Chondrocyte (in vitro differentiated cells): ENCODE measurements around the gene PPFIA3. TPM values are rescaled to one million over a fixed set of nuclear protein-coding genes. Genes with fewer than 3 reads are reported as not detected.
"Not testable (repeated sequence)": the region's sequence is repeated elsewhere in the genome, so short reads cannot be mapped to it uniquely, and the experiment has no call there.

ENCODE experiments used
- DNase-seq: peaks from one replicate; pipeline ENCODE4 v3.0.0; 2021; ENCODE audit warnings: mixed read lengths, low spot score
- H3K27ac Mint-ChIP-seq: one replicate; pipeline ENCODE4 v1.8.0; 2021; ENCODE audit warnings: mild to moderate bottlenecking, moderate library complexity, mixed read lengths; ENCODE audit not compliant: unreplicated experiment
- H3K27me3 Mint-ChIP-seq: 2 replicates; pipeline ENCODE4 v1.8.0; 2021; ENCODE audit warnings: low read depth, mixed read lengths
- H3K36me3 Mint-ChIP-seq: 2 replicates; pipeline ENCODE4 v1.8.0; 2021; ENCODE audit warnings: low read depth, mixed read lengths
- H3K4me1 Mint-ChIP-seq: 2 replicates; pipeline ENCODE4 v1.8.0; 2021; ENCODE audit warnings: low read depth, mild to moderate bottlenecking, mixed read lengths
- H3K4me3 Mint-ChIP-seq: one replicate; pipeline ENCODE4 v1.8.0; 2021; ENCODE audit warnings: mild to moderate bottlenecking, moderate library complexity, mixed read lengths; ENCODE audit not compliant: unreplicated experiment
- H3K9me3 Mint-ChIP-seq: 2 replicates; pipeline ENCODE4 v1.8.0; 2021; ENCODE audit warnings: low read depth, mixed read lengths
- CTCF ChIP-seq: fragments of 200-600 bp; sonication (generic); IDR thresholded peaks from 2 replicates; pipeline ENCODE4 v1.5.0; 2021; ENCODE audit warnings: antibody characterized with exemption, mild to moderate bottlenecking, moderate library complexity
- total RNA-seq: library from RNA; stranded (reverse); gene quantifications from 3 replicates; pipeline ENCODE4 v1.2.1, GENCODE V29; 2021

Gene PPFIA3
- total RNA-seq, 1 donor from 2014 or later: 13.9 TPM

- Mint-ChIP-seq H3K4me1 (peaks cover 7% of the 10 kb centered on the region), H3K27ac (peak overlapping the region; percentile 58), H3K4me3 (no peak overlapping the region), H3K9me3 (no peaks in the 10 kb centered on the region), H3K27me3 (no peaks in the 10 kb centered on the region), H3K36me3 (peaks cover 8% of the 10 kb centered on the region)
- DNase-seq: no peak
- TF ChIP-seq CTCF: no peak
Measured at GRCh38 chr19:49165865-49166301, 46.5 kb downstream of the PPFIA3 start.

- no peaks in the 10 kb centered on the region for H3K9me3 Mint-ChIP-seq
- H3K27me3 Mint-ChIP-seq: no peaks in the 10 kb centered on the region
- peaks cover 14% of the 10 kb centered on the region for H3K36me3 Mint-ChIP-seq
- H3K27ac Mint-ChIP-seq: no peak overlapping the region
- no peak overlapping the region for H3K4me3 Mint-ChIP-seq
- peaks cover 7% of the 10 kb centered on the region for H3K4me1 Mint-ChIP-seq
- no peak for TF ChIP-seq CTCF
- DNase-seq: no peak
Measured at GRCh38 chr19:49167857-49168409, 48.6 kb downstream of the PPFIA3 start.

GRCh38 chr19:49168421-49168820 is 49.1 kb downstream of the PPFIA3 start:
- Mint-ChIP-seq H3K27me3 (no peaks in the 10 kb centered on the region), H3K9me3 (no peaks in the 10 kb centered on the region), H3K4me1 (peaks cover 7% of the 10 kb centered on the region), H3K27ac (no peak overlapping the region), H3K36me3 (peaks cover 14% of the 10 kb centered on the region), H3K4me3 (no peak overlapping the region)
- DNase-seq: no peak
- TF ChIP-seq CTCF: no peak

GRCh38 chr19:49173198-49173597 is 53.9 kb downstream of the PPFIA3 start:
- no peaks in the 10 kb centered on the region for H3K9me3 Mint-ChIP-seq

GRCh38 chr19:49180659-49181058 is 61.3 kb downstream of the PPFIA3 start:
- no peak for TF ChIP-seq CTCF
- H3K27me3 Mint-ChIP-seq: no peaks in the 10 kb centered on the region
- DNase-seq: no peak
- peaks cover 4% of the 10 kb centered on the region for H3K4me1 Mint-ChIP-seq
- H3K36me3 Mint-ChIP-seq: peaks cover 42% of the 10 kb centered on the region
- peaks cover 8% of the 10 kb centered on the region for H3K9me3 Mint-ChIP-seq
- H3K4me3 Mint-ChIP-seq: no peak overlapping the region
- no peak overlapping the region for H3K27ac Mint-ChIP-seq

More at GRCh38 chr19:49173198-49173597, 53.9 kb downstream of the PPFIA3 start:
- no peak overlapping the region for H3K4me3 Mint-ChIP-seq
- H3K4me1 Mint-ChIP-seq: peaks cover 4% of the 10 kb centered on the region
- H3K36me3 Mint-ChIP-seq: peaks cover 20% of the 10 kb centered on the region
- no peak overlapping the region for H3K27ac Mint-ChIP-seq
- no peaks in the 10 kb centered on the region for H3K27me3 Mint-ChIP-seq
- TF ChIP-seq CTCF: no peak
- no peak for DNase-seq

GRCh38 chr19:49182010-49182847 is 62.9 kb downstream of the PPFIA3 start:
- H3K36me3 Mint-ChIP-seq: peaks cover 42% of the 10 kb centered on the region
- not testable (repeated sequence) for H3K4me3 Mint-ChIP-seq, H3K9me3 Mint-ChIP-seq, H3K27me3 Mint-ChIP-seq, H3K4me1 Mint-ChIP-seq, DNase-seq, H3K27ac Mint-ChIP-seq
